Spleen (tissue), 7 donors: ENCODE measurements around the gene EEF2.

ENCODE experiments used
- POLR2A ChIP-seq, 3 donors: fragments of 450-650 bp; IDR thresholded peaks; one replicate each; pipeline ENCODE4 v1.5.1; 2017; ENCODE audit warnings: antibody characterized with exemption in 3 of 3, mild to moderate bottlenecking in 1 of 3
- TF ChIP-seq, protein P1 (sequence below), 11 experiments: fragments of 200-600 bp in 7 of 11; fragments of 450-650 bp in 4 of 11; sonication (generic) in 4 of 11; IDR thresholded peaks in 8 of 11; conservative IDR thresholded peaks in 3 of 11; 1 replicate in 7 of 11; 2 replicates in 4 of 11; pipeline versions ENCODE4 v1.4.0 to v1.8.0; 2016 to 2021; ENCODE audit warnings: antibody characterized with exemption in 11 of 11, inconsistent platforms in 4 of 11, mild to moderate bottlenecking in 1 of 11
- donor health status: DM: no; HTN: no; CAD: no; lungs with moderate emphysema.
- donor health status: DM: no; HTN: no; CAD: no.
- donor health status: DM: no; HTN: no; CAD: no.

DNA sequence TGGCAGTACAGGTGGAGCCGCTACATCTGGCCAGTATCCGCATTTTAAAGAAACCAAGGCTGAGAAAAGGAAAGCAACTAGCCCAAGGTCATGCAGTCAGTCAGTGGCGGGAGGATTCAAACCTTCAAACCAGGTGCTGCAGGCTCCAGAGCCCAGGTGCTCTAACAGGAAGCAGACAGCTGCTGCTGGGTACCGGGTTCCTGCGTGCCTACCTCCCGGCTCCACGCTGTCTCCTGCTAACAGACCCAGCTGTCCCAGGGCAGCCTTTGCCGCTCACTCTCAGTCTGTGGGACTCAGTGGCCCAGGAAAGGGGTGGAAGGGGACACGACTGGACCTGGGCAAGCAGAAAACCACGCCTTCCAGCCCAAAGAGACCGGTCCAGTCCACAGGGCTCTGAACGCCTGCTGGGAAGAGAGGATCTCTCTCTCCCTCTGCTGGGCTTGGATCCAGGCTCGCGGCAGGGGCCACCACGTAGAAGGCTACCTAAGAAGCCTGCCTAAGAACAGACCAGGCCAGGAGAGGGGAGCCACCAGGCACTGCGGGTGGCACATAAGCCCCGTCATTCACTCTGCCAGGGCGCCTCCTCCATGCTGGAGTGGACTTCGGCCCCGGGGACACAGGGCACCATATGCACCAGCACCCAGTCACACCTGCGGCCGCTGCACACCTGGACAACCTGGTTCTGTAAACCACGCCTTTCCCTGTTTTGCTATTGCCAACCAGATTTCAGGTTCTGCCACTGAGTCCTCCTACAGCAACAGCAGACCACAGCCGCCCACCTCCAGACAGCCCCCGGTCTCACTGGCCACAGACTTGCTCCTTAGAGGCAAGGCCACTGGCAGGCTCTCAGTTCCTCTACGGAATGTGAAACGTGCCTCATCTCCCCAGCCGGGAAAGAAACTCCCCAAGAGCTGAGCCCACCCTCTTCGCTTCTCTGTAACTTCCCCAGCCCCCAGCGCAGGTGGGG is 18.9 kb downstream of the EEF2 start:
- TF ChIP-seq POLR2A (IDR thresholded peaks at IDR 0.05), result no peak
- TF ChIP-seq, protein P1, sequence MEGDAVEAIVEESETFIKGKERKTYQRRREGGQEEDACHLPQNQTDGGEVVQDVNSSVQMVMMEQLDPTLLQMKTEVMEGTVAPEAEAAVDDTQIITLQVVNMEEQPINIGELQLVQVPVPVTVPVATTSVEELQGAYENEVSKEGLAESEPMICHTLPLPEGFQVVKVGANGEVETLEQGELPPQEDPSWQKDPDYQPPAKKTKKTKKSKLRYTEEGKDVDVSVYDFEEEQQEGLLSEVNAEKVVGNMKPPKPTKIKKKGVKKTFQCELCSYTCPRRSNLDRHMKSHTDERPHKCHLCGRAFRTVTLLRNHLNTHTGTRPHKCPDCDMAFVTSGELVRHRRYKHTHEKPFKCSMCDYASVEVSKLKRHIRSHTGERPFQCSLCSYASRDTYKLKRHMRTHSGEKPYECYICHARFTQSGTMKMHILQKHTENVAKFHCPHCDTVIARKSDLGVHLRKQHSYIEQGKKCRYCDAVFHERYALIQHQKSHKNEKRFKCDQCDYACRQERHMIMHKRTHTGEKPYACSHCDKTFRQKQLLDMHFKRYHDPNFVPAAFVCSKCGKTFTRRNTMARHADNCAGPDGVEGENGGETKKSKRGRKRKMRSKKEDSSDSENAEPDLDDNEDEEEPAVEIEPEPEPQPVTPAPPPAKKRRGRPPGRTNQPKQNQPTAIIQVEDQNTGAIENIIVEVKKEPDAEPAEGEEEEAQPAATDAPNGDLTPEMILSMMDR (IDR thresholded peaks at IDR 0.05 in 8 of 11, conservative IDR thresholded peaks at IDR 0.05 in 3 of 11), result no peak
